ENCODE data around the gene MAJIN.

Gene MAJIN

GRCh38 chr11:64923944-64924909, 47.7 kb downstream of the MAJIN start, which contains the start of gene PPP2R5B (continued):
- TF ChIP-seq, protein P1, sequence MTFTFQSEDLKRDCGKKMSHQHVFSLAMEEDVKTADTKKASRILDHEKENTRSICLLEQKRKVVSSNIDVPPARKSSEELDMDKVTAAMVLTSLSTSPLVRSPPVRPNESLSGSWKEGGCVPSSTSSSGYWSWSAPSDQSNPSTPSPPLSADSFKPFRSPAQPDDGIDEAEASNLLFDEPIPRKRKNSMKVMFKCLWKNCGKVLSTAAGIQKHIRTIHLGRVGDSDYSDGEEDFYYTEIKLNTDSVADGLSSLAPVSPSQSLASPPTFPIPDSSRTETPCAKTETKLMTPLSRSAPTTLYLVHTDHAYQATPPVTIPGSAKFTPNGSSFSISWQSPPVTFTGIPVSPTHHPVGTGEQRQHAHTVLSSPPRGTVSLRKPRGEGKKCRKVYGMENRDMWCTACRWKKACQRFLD (tag by site-specific recombination; IDR thresholded peaks at IDR 0.05): peak; percentile 84
- TF ChIP-seq SP2 (tag by site-specific recombination; IDR thresholded peaks at IDR 0.05): peak; percentile 69
- TF ChIP-seq, protein P2, sequence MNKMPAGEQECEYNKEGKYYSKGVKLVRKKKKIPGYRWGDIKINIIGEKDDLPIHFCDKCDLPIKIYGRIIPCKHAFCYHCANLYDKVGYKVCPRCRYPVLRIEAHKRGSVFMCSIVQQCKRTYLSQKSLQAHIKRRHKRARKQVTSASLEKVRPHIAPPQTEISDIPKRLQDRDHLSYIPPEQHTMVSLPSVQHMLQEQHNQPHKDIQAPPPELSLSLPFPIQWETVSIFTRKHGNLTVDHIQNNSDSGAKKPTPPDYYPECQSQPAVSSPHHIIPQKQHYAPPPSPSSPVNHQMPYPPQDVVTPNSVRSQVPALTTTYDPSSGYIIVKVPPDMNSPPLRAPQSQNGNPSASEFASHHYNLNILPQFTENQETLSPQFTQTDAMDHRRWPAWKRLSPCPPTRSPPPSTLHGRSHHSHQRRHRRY (tag by site-specific recombination; IDR thresholded peaks at IDR 0.05): no peak
- TF ChIP-seq, protein P3, sequence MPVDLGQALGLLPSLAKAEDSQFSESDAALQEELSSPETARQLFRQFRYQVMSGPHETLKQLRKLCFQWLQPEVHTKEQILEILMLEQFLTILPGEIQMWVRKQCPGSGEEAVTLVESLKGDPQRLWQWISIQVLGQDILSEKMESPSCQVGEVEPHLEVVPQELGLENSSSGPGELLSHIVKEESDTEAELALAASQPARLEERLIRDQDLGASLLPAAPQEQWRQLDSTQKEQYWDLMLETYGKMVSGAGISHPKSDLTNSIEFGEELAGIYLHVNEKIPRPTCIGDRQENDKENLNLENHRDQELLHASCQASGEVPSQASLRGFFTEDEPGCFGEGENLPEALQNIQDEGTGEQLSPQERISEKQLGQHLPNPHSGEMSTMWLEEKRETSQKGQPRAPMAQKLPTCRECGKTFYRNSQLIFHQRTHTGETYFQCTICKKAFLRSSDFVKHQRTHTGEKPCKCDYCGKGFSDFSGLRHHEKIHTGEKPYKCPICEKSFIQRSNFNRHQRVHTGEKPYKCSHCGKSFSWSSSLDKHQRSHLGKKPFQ (tag by site-specific recombination; IDR thresholded peaks at IDR 0.05): no peak; the same call in 1 of the 2 replicates
- peak; percentile 48 for TF ChIP-seq ZNF639 (tag by site-specific recombination; IDR thresholded peaks at IDR 0.05)
- 0 out of 2 replicates have a peak, but pooled peaks have one; percentile 27 for TF ChIP-seq ZNF501 (tag by site-specific recombination; IDR thresholded peaks at IDR 0.05)
- TF ChIP-seq ZNF248 (tag by site-specific recombination; IDR thresholded peaks at IDR 0.05): no peak
- TF ChIP-seq SCRT2 (tag by site-specific recombination; IDR thresholded peaks at IDR 0.05): no peak
- peak; percentile 96 for TF ChIP-seq ATF2 (tag by site-specific recombination; IDR thresholded peaks at IDR 0.05; ENCODE audit: low read depth)
- TF ChIP-seq ZNF549 (tag by site-specific recombination; IDR thresholded peaks at IDR 0.05): no peak
- no peak; the same call in 1 of the 2 replicates for TF ChIP-seq HIC1 (tag by site-specific recombination; IDR thresholded peaks at IDR 0.05)
- TF ChIP-seq ZBTB1 (tag by site-specific recombination; IDR thresholded peaks at IDR 0.05): no peak
- TF ChIP-seq FEZF1 (tag by site-specific recombination; IDR thresholded peaks at IDR 0.05): no peak
- no peak for TF ChIP-seq ZNF670 (tag by site-specific recombination; IDR thresholded peaks at IDR 0.05; ENCODE audit: low read depth)
- TF ChIP-seq ZNF311 (tag by site-specific recombination; IDR thresholded peaks at IDR 0.05; ENCODE audit: borderline replicate concordance): no peak
- TF ChIP-seq, protein P4, sequence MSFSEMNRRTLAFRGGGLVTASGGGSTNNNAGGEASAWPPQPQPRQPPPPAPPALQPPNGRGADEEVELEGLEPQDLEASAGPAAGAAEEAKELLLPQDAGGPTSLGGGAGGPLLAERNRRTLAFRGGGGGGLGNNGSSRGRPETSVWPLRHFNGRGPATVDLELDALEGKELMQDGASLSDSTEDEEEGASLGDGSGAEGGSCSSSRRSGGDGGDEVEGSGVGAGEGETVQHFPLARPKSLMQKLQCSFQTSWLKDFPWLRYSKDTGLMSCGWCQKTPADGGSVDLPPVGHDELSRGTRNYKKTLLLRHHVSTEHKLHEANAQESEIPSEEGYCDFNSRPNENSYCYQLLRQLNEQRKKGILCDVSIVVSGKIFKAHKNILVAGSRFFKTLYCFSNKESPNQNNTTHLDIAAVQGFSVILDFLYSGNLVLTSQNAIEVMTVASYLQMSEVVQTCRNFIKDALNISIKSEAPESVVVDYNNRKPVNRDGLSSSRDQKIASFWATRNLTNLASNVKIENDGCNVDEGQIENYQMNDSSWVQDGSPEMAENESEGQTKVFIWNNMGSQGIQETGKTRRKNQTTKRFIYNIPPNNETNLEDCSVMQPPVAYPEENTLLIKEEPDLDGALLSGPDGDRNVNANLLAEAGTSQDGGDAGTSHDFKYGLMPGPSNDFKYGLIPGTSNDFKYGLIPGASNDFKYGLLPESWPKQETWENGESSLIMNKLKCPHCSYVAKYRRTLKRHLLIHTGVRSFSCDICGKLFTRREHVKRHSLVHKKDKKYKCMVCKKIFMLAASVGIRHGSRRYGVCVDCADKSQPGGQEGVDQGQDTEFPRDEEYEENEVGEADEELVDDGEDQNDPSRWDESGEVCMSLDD (tag by site-specific recombination; IDR thresholded peaks at IDR 0.05): peak; percentile 98
- TF ChIP-seq IKZF3 (tag by site-specific recombination; IDR thresholded peaks at IDR 0.05): no peak
- TF ChIP-seq, protein P5, sequence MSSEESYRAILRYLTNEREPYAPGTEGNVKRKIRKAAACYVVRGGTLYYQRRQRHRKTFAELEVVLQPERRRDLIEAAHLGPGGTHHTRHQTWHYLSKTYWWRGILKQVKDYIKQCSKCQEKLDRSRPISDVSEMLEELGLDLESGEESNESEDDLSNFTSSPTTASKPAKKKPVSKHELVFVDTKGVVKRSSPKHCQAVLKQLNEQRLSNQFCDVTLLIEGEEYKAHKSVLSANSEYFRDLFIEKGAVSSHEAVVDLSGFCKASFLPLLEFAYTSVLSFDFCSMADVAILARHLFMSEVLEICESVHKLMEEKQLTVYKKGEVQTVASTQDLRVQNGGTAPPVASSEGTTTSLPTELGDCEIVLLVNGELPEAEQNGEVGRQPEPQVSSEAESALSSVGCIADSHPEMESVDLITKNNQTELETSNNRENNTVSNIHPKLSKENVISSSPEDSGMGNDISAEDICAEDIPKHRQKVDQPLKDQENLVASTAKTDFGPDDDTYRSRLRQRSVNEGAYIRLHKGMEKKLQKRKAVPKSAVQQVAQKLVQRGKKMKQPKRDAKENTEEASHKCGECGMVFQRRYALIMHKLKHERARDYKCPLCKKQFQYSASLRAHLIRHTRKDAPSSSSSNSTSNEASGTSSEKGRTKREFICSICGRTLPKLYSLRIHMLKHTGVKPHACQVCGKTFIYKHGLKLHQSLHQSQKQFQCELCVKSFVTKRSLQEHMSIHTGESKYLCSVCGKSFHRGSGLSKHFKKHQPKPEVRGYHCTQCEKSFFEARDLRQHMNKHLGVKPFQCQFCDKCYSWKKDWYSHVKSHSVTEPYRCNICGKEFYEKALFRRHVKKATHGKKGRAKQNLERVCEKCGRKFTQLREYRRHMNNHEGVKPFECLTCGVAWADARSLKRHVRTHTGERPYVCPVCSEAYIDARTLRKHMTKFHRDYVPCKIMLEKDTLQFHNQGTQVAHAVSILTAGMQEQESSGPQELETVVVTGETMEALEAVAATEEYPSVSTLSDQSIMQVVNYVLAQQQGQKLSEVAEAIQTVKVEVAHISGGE (tag by site-specific recombination; conservative IDR thresholded peaks at IDR 0.05; ENCODE audit: low read depth): peak; percentile 91
- no peak for TF ChIP-seq HOXA7 (CRISPR knock-in tag; IDR thresholded peaks at IDR 0.05; ENCODE audit: borderline replicate concordance)
- no peak for TF ChIP-seq HOXD13 (CRISPR knock-in tag; IDR thresholded peaks at IDR 0.05; ENCODE audit: borderline replicate concordance)
- TF ChIP-seq ZEB2 (tag by site-specific recombination; IDR thresholded peaks at IDR 0.05): peak; percentile 83
- TF ChIP-seq ZNF629 (tag by site-specific recombination; IDR thresholded peaks at IDR 0.05): peak; percentile 85

Data from HEK293 (cell line).